GM23338 (cell line): ENCODE measurements around the gene BRAF. TPM values are rescaled to one million over a fixed set of nuclear protein-coding genes. Genes with fewer than 3 reads are reported as not detected.
"Not testable (repeated sequence)": the region's sequence is repeated elsewhere in the genome, so short reads cannot be mapped to it uniquely, and the experiment has no call there.

Experiments used
- ATAC-seq: fragments of 200-7000 bp; cut with Tn5 transposase; 3 replicates; pipeline ENCODE4 v1.9.1; 2020
- DNase-seq: peaks from one replicate; pipeline ENCODE4 v3.0.0-alpha.2; 2015; ENCODE audit warnings: low spot score
- H2AFZ ChIP-seq: fragments of 200-600 bp; sonication (generic); 2 replicates; pipeline ENCODE4 v1.8.0; 2016; ENCODE audit warnings: antibody characterized with exemption, mild to moderate bottlenecking, moderate library complexity
- H3F3A ChIP-seq: fragments of 200-600 bp; sonication (generic); replicated peaks from 2 replicates; pipeline ENCODE4 v1.8.0; 2017; ENCODE audit warnings: antibody characterized with exemption, mixed run types, low read depth
- H3K27ac ChIP-seq: fragments of 200-600 bp; sonication (generic); 2 replicates; pipeline ENCODE4 v1.6.1; 2016; ENCODE audit warnings: low read depth
- H3K27me3 ChIP-seq: fragments of 200-600 bp; sonication (generic); 2 replicates; pipeline ENCODE4 v1.8.0; 2016; ENCODE audit warnings: mild to moderate bottlenecking, mixed run types, moderate library complexity; ENCODE audit not compliant: insufficient read depth
- H3K36me3 ChIP-seq: fragments of 200-600 bp; sonication (generic); 2 replicates; pipeline ENCODE4 v1.8.0; 2016; ENCODE audit warnings: mild to moderate bottlenecking; ENCODE audit not compliant: insufficient read depth
- H3K4me1 ChIP-seq: fragments of 200-600 bp; sonication (generic); 2 replicates; pipeline ENCODE4 v1.8.0; 2016; ENCODE audit warnings: mild to moderate bottlenecking, moderate library complexity; ENCODE audit not compliant: insufficient read depth
- H3K4me2 ChIP-seq: fragments of 200-600 bp; sonication (generic); 2 replicates; pipeline ENCODE4 v1.7.1; 2017; ENCODE audit warnings: mixed run types
- H3K4me3 ChIP-seq: fragments of 200-600 bp; sonication (generic); 2 replicates; pipeline ENCODE4 v1.6.1; 2016; ENCODE audit warnings: mixed run types
- H3K79me2 ChIP-seq: fragments of 200-600 bp; sonication (generic); replicated peaks from 2 replicates; pipeline ENCODE4 v1.8.0; 2017; ENCODE audit warnings: mild to moderate bottlenecking; ENCODE audit not compliant: insufficient read depth
- H3K9me2 ChIP-seq: fragments of 200-600 bp; sonication (generic); 2 replicates; pipeline ENCODE4 v1.8.0; 2017; ENCODE audit not compliant: insufficient read depth
- H4K20me1 ChIP-seq: fragments of 200-600 bp; sonication (generic); replicated peaks from 2 replicates; pipeline ENCODE4 v1.8.0; 2017; ENCODE audit warnings: mild to moderate bottlenecking; ENCODE audit not compliant: insufficient read depth
- H3K27ac Mint-ChIP-seq: 2 replicates; pipeline ENCODE4 v1.8.0; 2020; ENCODE audit warnings: inconsistent platforms, mild to moderate bottlenecking, moderate library complexity, mixed read lengths
- H3K27me3 Mint-ChIP-seq: 3 replicates; pipeline ENCODE4 v1.8.0; 2022; ENCODE audit warnings: low read depth, mild to moderate bottlenecking, moderate library complexity, mixed read lengths, inconsistent platforms; ENCODE audit not compliant: insufficient read depth, poor library complexity
- H3K36me3 Mint-ChIP-seq: 3 replicates; pipeline ENCODE4 v1.8.0; 2021; ENCODE audit warnings: low read depth, mild to moderate bottlenecking, inconsistent platforms, moderate library complexity, mixed read lengths
- H3K4me1 Mint-ChIP-seq: 3 replicates; pipeline ENCODE4 v1.8.0; 2020; ENCODE audit warnings: mild to moderate bottlenecking, inconsistent platforms, mixed read lengths
- H3K4me3 Mint-ChIP-seq: 3 replicates; pipeline ENCODE4 v1.8.0; 2021; ENCODE audit warnings: moderate library complexity, mild to moderate bottlenecking, inconsistent platforms, mixed read lengths
- H3K9me3 Mint-ChIP-seq: 3 replicates; pipeline ENCODE4 v1.8.0; 2020; ENCODE audit warnings: moderate library complexity, mild to moderate bottlenecking, inconsistent platforms, mixed read lengths
- CREB1 ChIP-seq: fragments of 250-450 bp; sonication (Bioruptor Pico); IDR thresholded peaks from 2 replicates; pipeline ENCODE4 v1.5.0; 2020; ENCODE audit warnings: low read depth, mild to moderate bottlenecking, moderate library complexity
- EZH2 ChIP-seq: fragments of 200-600 bp; sonication (generic); IDR thresholded peaks from one replicate; pipeline ENCODE4 v1.8.0; 2017; ENCODE audit warnings: antibody characterized with exemption, mild to moderate bottlenecking, low read depth; ENCODE audit not compliant: unreplicated experiment
- EZH2phosphoT487 ChIP-seq: fragments of 200-600 bp; sonication (generic); IDR thresholded peaks from one replicate; pipeline ENCODE4 v1.8.1; 2018; ENCODE audit warnings: antibody characterized with exemption; ENCODE audit not compliant: unreplicated experiment
- STAT1 ChIP-seq: IDR thresholded peaks from one replicate; pipeline ENCODE4 v1.6.1; 2016; ENCODE audit warnings: antibody characterized with exemption; ENCODE audit not compliant: unreplicated experiment
- ZNF114 ChIP-seq: fragments of 250-450 bp; sonication (Bioruptor Pico); IDR thresholded peaks from 2 replicates; pipeline ENCODE4 v1.5.0; 2020; ENCODE audit warnings: mild to moderate bottlenecking, moderate library complexity
- ZNF331 ChIP-seq: fragments of 250-450 bp; sonication (Bioruptor Pico); IDR thresholded peaks from 2 replicates; pipeline ENCODE4 v1.5.0; 2020; ENCODE audit warnings: low read depth, mild to moderate bottlenecking, moderate library complexity
- polyA plus RNA-seq: library from polyadenylated mRNA; unstranded; fragments of >200 nt; fragmentation: Nextera tagmentation; extraction: Ambion mirVana; gene quantifications from 2 replicates; pipeline ENCODE4 v1.2.1, GENCODE V29; 2016
- total RNA-seq: library from RNA; depleted of rRNA; stranded (reverse); fragments of >200 nt; shearing (Covaris generic); gene quantifications from 2 replicates; pipeline ENCODE4 v1.2.3, GENCODE V29; 2014
- TF ChIP-seq, protein P1 (sequence below): IDR thresholded peaks from 2 replicates; pipeline ENCODE4 v1.6.1; 2016; ENCODE audit warnings: antibody characterized with exemption
- TF ChIP-seq, protein P2 (sequence below): fragments of 250-450 bp; sonication (Bioruptor Pico); IDR thresholded peaks from 2 replicates; pipeline ENCODE4 v1.5.0; 2020; ENCODE audit warnings: mild to moderate bottlenecking, moderate library complexity
- TF ChIP-seq, protein P3 (sequence below), 2 experiments: fragments of 200-600 bp in 1 of 2; sonication (generic) in 1 of 2; conservative IDR thresholded peaks; 2 replicates each; pipeline versions ENCODE4 v1.5.1 to v1.6.1; 2016 to 2017; ENCODE audit warnings: antibody characterized with exemption in 2 of 2, low read depth in 2 of 2, mild to moderate bottlenecking in 2 of 2, moderate library complexity in 1 of 2

Gene BRAF
- total and polyA plus RNA-seq, 2 experiments from 2014 or later = 14.6 to 36.8 TPM

DNA sequence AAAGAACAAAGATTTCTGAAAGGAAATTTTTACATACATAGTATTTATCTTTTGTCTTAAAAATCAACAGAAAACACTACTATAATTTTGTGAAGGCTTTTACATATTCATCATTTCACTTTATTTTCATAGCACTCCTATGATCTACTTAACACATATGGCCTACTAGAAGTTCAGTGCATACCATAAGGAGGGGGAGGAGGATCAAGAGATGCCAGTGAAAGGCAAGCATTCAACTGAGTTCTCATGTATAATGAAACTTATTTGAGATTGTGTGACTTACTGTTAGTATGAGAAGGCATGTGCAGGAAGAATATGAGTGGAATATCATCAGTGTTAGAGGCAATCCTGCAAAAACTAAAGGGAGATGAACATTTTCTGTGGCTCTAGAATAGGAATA, 10.6 kb downstream of the BRAF start:
- Mint-ChIP-seq H3K4me3 (no peak overlapping the region), H3K27me3 (peaks cover 10% of the 10 kb centered on the region), H3K27ac (no peak overlapping the region), H3K9me3 (no peaks in the 10 kb centered on the region), H3K4me1 (peaks cover 17% of the 10 kb centered on the region), H3K36me3 (peaks cover 8% of the 10 kb centered on the region; the same call in 2 of the 3 replicates)
- peaks cover 72% of the 10 kb centered on the region for H4K20me1 ChIP-seq
- H3K9me2 ChIP-seq = no peaks in the 10 kb centered on the region
- DNase-seq = no peak
- peaks cover 100% of the 10 kb centered on the region for H3K79me2 ChIP-seq
- H3K27ac ChIP-seq = no peak overlapping the region
- no peaks in the 10 kb centered on the region for H3F3A ChIP-seq
- peaks cover 26% of the 10 kb centered on the region for H3K27me3 ChIP-seq
- no peak for ATAC-seq
- no peak overlapping the region for H3K4me3 ChIP-seq
- peak overlapping the region; percentile 44; the same call in 1 of the 2 replicates for H3K4me2 ChIP-seq
- TF ChIP-seq ZNF114 (CRISPR knock-in tag) = no peak
- TF ChIP-seq EZH2 = no peak
- H2AFZ ChIP-seq = no peak overlapping the region
- H3K4me1 ChIP-seq = peaks cover 13% of the 10 kb centered on the region
- no peaks in the 10 kb centered on the region for H3K36me3 ChIP-seq

DNA sequence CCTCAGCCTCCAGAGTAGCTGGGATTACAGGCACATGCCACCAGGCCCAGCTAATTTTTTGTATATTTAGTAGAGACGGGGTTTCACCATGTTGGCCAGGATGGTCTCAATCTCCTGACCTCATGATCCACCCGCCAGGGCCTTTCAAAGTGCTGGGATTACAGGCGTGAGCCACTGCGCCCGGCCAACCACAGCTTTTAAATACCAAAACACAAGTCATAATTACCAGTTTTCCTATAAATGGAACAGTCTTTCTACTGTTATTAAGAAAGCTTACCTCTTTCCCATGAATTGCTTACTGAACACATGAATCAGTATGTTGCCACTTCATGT, 11.2 kb downstream of the BRAF start:
- H3K36me3 Mint-ChIP-seq, ATAC-seq, H3K27ac Mint-ChIP-seq, H3K4me3 Mint-ChIP-seq, H3K9me3 Mint-ChIP-seq, H2AFZ ChIP-seq, H3K4me3 ChIP-seq, DNase-seq, H3K9me2 ChIP-seq, H3F3A ChIP-seq, H3K27ac ChIP-seq, H3K36me3 ChIP-seq: not testable (repeated sequence)
- Histone ChIP-seq H3K79me2 (peaks cover 100% of the 10 kb centered on the region), H3K27me3 (peaks cover 26% of the 10 kb centered on the region), H3K4me2 (peak overlapping the region; percentile 44; the same call in 1 of the 2 replicates), H4K20me1 (peaks cover 76% of the 10 kb centered on the region), H3K4me1 (peaks cover 13% of the 10 kb centered on the region)
- H3K4me1 Mint-ChIP-seq = peaks cover 17% of the 10 kb centered on the region
- H3K27me3 Mint-ChIP-seq = peaks cover 10% of the 10 kb centered on the region

DNA sequence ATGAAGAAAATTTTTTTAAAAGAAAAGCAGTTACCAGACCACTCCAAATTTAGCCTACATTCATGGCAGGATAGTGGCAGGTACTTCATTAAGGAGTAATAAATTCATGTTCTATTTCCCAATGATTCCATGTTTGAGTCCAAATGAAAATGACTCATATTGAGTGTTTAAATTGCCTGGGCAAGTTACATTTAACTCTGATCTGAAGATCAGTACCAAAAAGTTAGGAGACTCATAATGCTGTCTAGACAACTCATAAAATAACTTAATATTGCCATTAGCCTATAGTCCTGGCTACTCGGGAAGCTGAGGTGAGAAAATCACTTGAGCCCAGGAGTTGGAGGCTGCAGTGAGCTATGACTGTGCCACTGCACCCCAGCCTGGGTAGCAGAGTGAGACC, 13.0 kb downstream of the BRAF start:
- Mint-ChIP-seq H3K27me3 (peaks cover 10% of the 10 kb centered on the region), H3K27ac (no peak overlapping the region), H3K4me1 (peaks cover 17% of the 10 kb centered on the region), H3K36me3 (no peaks in the 10 kb centered on the region), H3K9me3 (no peaks in the 10 kb centered on the region; the same call in 2 of the 3 replicates), H3K4me3 (no peak overlapping the region)
- Histone ChIP-seq H4K20me1 (peaks cover 76% of the 10 kb centered on the region), H3K79me2 (peaks cover 100% of the 10 kb centered on the region), H3K4me3 (no peak overlapping the region), H3K9me2 (no peaks in the 10 kb centered on the region), H3K27me3 (peaks cover 26% of the 10 kb centered on the region), H3K36me3 (no peaks in the 10 kb centered on the region), H3K4me1 (peaks cover 13% of the 10 kb centered on the region), H3K4me2 (no peak overlapping the region), H3K27ac (no peak overlapping the region), H2AFZ (no peak overlapping the region), H3F3A (no peaks in the 10 kb centered on the region)
- DNase-seq (no peak), ATAC-seq (no peak)
- TF ChIP-seq STAT1 = no peak
- TF ChIP-seq ZNF114 (CRISPR knock-in tag) = no peak
- TF ChIP-seq ZNF331 (CRISPR knock-in tag) = no peak
- TF ChIP-seq, protein P1, sequence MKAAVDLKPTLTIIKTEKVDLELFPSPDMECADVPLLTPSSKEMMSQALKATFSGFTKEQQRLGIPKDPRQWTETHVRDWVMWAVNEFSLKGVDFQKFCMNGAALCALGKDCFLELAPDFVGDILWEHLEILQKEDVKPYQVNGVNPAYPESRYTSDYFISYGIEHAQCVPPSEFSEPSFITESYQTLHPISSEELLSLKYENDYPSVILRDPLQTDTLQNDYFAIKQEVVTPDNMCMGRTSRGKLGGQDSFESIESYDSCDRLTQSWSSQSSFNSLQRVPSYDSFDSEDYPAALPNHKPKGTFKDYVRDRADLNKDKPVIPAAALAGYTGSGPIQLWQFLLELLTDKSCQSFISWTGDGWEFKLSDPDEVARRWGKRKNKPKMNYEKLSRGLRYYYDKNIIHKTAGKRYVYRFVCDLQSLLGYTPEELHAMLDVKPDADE = no peak
- TF ChIP-seq, protein P2, sequence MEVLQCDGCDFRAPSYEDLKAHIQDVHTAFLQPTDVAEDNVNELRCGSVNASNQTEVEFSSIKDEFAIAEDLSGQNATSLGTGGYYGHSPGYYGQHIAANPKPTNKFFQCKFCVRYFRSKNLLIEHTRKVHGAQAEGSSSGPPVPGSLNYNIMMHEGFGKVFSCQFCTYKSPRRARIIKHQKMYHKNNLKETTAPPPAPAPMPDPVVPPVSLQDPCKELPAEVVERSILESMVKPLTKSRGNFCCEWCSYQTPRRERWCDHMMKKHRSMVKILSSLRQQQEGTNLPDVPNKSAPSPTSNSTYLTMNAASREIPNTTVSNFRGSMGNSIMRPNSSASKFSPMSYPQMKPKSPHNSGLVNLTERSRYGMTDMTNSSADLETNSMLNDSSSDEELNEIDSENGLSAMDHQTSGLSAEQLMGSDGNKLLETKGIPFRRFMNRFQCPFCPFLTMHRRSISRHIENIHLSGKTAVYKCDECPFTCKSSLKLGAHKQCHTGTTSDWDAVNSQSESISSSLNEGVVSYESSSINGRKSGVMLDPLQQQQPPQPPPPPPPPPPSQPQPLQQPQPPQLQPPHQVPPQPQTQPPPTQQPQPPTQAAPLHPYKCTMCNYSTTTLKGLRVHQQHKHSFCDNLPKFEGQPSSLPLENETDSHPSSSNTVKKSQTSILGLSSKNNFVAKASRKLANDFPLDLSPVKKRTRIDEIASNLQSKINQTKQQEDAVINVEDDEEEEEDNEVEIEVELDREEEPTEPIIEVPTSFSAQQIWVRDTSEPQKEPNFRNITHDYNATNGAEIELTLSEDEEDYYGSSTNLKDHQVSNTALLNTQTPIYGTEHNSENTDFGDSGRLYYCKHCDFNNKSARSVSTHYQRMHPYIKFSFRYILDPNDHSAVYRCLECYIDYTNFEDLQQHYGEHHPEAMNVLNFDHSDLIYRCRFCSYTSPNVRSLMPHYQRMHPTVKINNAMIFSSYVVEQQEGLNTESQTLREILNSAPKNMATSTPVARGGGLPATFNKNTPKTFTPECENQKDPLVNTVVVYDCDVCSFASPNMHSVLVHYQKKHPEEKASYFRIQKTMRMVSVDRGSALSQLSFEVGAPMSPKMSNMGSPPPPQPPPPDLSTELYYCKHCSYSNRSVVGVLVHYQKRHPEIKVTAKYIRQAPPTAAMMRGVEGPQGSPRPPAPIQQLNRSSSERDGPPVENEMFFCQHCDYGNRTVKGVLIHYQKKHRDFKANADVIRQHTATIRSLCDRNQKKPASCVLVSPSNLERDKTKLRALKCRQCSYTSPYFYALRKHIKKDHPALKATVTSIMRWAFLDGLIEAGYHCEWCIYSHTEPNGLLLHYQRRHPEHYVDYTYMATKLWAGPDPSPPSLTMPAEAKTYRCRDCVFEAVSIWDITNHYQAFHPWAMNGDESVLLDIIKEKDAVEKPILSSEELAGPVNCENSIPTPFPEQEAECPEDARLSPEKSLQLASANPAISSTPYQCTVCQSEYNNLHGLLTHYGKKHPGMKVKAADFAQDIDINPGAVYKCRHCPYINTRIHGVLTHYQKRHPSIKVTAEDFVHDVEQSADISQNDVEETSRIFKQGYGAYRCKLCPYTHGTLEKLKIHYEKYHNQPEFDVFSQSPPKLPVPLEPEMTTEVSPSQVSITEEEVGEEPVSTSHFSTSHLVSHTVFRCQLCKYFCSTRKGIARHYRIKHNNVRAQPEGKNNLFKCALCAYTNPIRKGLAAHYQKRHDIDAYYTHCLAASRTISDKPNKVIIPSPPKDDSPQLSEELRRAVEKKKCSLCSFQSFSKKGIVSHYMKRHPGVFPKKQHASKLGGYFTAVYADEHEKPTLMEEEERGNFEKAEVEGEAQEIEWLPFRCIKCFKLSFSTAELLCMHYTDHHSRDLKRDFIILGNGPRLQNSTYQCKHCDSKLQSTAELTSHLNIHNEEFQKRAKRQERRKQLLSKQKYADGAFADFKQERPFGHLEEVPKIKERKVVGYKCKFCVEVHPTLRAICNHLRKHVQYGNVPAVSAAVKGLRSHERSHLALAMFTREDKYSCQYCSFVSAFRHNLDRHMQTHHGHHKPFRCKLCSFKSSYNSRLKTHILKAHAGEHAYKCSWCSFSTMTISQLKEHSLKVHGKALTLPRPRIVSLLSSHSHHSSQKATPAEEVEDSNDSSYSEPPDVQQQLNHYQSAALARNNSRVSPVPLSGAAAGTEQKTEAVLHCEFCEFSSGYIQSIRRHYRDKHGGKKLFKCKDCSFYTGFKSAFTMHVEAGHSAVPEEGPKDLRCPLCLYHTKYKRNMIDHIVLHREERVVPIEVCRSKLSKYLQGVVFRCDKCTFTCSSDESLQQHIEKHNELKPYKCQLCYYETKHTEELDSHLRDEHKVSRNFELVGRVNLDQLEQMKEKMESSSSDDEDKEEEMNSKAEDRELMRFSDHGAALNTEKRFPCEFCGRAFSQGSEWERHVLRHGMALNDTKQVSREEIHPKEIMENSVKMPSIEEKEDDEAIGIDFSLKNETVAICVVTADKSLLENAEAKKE (CRISPR knock-in tag) = no peak
- TF ChIP-seq EZH2phosphoT487 = no peak
- TF ChIP-seq, protein P3, sequence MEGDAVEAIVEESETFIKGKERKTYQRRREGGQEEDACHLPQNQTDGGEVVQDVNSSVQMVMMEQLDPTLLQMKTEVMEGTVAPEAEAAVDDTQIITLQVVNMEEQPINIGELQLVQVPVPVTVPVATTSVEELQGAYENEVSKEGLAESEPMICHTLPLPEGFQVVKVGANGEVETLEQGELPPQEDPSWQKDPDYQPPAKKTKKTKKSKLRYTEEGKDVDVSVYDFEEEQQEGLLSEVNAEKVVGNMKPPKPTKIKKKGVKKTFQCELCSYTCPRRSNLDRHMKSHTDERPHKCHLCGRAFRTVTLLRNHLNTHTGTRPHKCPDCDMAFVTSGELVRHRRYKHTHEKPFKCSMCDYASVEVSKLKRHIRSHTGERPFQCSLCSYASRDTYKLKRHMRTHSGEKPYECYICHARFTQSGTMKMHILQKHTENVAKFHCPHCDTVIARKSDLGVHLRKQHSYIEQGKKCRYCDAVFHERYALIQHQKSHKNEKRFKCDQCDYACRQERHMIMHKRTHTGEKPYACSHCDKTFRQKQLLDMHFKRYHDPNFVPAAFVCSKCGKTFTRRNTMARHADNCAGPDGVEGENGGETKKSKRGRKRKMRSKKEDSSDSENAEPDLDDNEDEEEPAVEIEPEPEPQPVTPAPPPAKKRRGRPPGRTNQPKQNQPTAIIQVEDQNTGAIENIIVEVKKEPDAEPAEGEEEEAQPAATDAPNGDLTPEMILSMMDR (conservative IDR thresholded peaks at IDR 0.05; ENCODE audit: low read depth in 2 of 2) = no peak
- TF ChIP-seq CREB1 (CRISPR knock-in tag) = no peak
